Left renal cortex interstitium (tissue), 4 donors: ENCODE results near the gene TP53TG3D. TPM values are rescaled to one million over a fixed set of nuclear protein-coding genes. Genes with fewer than 3 reads are reported as not detected.
"Not testable (repeated sequence)": the region's sequence is repeated elsewhere in the genome, so short reads cannot be mapped to it uniquely, and the experiment has no call there.

ENCODE experiments used
- DNase-seq, 4 donors: peaks; one replicate each; pipeline ENCODE4 v3.0.0-alpha.2; 2013; ENCODE audit warnings: low read depth in 4 of 4, low spot score in 2 of 4, missing footprints in 1 of 4
- polyA plus RNA-seq, 4 donors: library from polyadenylated mRNA; unstranded; fragments of 120-200 nt; gene quantifications; one replicate each; pipeline ENCODE4 v1.2.1, GENCODE V29; 2013; ENCODE audit not compliant: insufficient read length in 4 of 4

Gene TP53TG3D
- polyA plus RNA-seq = under 1 TPM in 2 of 4 donors, not detected in 2; 0.08 to 0.61 TPM

DNA sequence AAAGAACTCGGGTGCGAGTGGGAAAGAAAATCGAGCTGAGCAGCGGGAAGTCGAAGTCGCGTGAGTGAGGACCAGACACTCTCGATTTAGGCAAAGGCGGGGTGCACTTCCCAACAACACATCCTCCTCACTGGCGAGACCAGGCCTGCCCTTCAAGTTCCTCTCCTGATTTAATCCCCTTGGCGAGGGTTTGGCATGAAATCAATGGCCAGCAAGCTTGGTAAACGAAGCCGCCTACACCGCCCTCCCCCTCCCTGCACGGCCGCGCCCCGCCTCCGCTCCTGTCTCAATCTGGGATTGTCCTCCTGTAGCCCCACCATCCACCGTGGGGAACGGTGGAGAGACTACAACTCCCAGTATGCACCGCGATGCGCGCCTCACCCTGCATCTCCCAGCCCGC lies at the start of gene TP53TG3D:
TP53TG3D (plus strand) TSS at position 301 of the 400 bp plus-strand sequence; CDS start at position 369, 68 bp downstream.
- DNase-seq = not testable (repeated sequence)

GRCh38 chr16:32253507-32253906 lies 421 bp downstream of the TP53TG3D start:
- DNase-seq = not testable (repeated sequence)

GRCh38 chr16:32261526-32261925 lies 8.4 kb downstream of the TP53TG3D start:
- DNase-seq = not testable (repeated sequence)

GRCh38 chr16:32263552-32263951 lies 10.5 kb downstream of the TP53TG3D start:
- DNase-seq = not testable (repeated sequence)

DNA sequence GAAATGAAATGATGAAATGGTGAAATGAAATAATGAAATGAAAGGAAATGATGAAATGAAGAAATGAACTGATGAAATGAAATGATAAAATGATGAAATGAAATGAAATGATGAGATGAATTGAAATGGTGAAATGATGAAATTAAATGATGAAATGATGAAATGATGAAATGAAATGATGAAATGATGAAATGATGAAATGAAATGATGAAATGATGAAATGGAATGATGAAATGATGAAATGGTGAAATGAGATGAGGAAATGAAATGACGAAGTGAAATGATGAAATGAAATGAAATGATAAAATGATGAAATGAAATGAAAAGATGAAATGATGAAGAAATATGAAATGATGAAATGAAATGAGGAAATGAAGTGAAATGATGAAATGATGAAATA lies 28.8 kb downstream of the TP53TG3D start:
- not testable (repeated sequence) for DNase-seq

DNA sequence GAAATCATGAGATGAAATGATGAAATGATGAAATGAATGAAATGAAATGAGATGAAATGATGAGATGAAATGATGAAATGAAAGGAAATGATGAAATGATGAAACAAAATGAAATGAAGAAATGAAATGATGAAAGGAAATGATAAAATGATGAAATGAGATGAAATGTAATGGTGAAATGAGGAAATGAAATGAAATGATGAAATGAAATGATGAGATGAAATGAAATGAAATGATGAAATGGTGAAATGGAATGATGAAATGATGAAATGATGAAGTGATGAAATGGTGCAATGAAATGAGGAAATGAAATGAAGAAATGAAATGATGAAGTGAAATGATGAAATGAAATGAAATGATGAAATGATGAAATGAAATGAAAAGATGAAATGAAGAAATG lies 29.9 kb downstream of the TP53TG3D start:
- not testable (repeated sequence) for DNase-seq

GRCh38 chr16:32283917-32284495 lies 30.9 kb downstream of the TP53TG3D start:
- not testable (repeated sequence) for DNase-seq

GRCh38 chr16:32284800-32285796 lies 32.0 kb downstream of the TP53TG3D start:
- DNase-seq = not testable (repeated sequence)

- not testable (repeated sequence) for DNase-seq
These were observed 33.1 kb downstream of the TP53TG3D start for GRCh38 chr16:32286193-32286592.

DNA sequence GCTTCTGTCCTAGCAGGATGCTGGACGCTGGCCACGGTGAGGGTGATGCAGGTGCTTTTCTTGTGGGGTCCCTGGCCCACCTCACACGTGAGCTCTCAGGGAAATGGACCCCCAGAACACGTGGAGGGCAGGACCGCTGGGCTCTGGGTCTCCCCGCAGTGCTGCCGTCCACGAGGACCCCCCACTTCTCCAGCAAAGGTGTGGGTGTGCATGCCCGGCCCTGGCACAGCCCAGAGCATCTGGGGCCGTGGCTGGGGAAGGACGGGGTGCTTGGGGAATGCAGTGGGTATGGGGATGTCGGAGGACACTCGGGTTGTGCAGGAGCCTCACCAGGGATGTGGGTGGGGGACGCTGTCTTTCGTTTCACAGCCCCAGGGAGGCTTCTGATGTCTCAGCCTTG lies 34.7 kb downstream of the TP53TG3D start:
- DNase-seq = not testable (repeated sequence)

DNA sequence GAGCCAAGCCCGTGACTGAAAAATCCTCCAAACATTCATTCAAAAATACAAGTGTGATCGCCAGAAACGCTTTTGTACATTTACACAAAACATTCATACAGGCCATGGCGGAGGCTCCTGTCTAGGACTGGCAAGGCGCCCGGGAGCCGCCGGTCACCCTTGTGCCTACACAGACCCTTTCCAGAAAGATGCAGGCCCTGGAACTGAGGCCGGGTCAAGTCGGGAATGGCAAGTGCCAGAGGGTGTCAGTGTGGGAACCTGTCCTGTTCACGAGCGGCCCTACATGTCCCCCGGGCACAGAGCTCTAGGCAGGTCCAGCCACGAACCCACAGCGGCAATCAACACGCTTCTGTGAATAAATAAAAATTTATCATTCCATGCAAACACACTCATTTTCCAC lies 36.1 kb downstream of the TP53TG3D start:
- not testable (repeated sequence) for DNase-seq

GRCh38 chr16:32302776-32303175 lies 49.7 kb downstream of the TP53TG3D start:
- not testable (repeated sequence) for DNase-seq
